NT2/D1 (cell line): Measurements from ENCODE around the gene REXO1.

Experiments used
- SUZ12 ChIP-seq: IDR thresholded peaks from 2 replicates; pipeline ENCODE4 v1.6.1; 2011; ENCODE audit not compliant: insufficient read length, insufficient read depth; ENCODE audit errors: extremely low read depth
- YY1 ChIP-seq: IDR thresholded peaks from 2 replicates; pipeline ENCODE4 v1.6.1; 2011; ENCODE audit not compliant: insufficient read length, insufficient read depth
- ZNF274 ChIP-seq: IDR thresholded peaks from 2 replicates; pipeline ENCODE4 v1.6.1; 2011; ENCODE audit warnings: mild to moderate bottlenecking, low read depth, low read length

DNA sequence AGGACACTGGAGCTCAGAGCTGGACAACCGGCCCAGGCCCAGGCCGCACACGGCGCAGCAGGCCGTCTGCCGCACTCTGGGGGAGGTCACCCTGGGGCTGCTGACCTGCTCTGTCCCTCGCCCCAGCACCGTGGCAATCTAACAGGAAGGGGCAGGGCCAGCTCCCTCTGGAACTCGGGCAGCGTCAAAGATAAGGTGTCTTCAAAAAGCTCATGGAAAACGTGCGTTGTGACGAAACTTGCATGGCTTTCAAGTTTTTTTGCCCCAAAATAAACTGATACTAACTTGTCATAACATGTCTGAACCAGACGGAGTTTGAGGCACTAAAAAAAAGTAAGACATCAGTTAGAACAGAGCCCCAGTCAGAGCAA lies 24.0 kb downstream of the REXO1 start:
- TF ChIP-seq YY1: no peak
- TF ChIP-seq ZNF274: no peak
- no peak for TF ChIP-seq SUZ12
